Raji (cell line): ENCODE data around the gene KMT5C.
A peak's percentile ranks its signal among the peaks of the same experiment; 100 is the strongest.

Experiments used
- POLR2A ChIP-seq: IDR thresholded peaks from 2 replicates; pipeline ENCODE4 v1.6.1; 2011; ENCODE audit warnings: low read depth, low read length, control low read depth; ENCODE audit not compliant: insufficient read depth

The KMT5C gene

DNA sequence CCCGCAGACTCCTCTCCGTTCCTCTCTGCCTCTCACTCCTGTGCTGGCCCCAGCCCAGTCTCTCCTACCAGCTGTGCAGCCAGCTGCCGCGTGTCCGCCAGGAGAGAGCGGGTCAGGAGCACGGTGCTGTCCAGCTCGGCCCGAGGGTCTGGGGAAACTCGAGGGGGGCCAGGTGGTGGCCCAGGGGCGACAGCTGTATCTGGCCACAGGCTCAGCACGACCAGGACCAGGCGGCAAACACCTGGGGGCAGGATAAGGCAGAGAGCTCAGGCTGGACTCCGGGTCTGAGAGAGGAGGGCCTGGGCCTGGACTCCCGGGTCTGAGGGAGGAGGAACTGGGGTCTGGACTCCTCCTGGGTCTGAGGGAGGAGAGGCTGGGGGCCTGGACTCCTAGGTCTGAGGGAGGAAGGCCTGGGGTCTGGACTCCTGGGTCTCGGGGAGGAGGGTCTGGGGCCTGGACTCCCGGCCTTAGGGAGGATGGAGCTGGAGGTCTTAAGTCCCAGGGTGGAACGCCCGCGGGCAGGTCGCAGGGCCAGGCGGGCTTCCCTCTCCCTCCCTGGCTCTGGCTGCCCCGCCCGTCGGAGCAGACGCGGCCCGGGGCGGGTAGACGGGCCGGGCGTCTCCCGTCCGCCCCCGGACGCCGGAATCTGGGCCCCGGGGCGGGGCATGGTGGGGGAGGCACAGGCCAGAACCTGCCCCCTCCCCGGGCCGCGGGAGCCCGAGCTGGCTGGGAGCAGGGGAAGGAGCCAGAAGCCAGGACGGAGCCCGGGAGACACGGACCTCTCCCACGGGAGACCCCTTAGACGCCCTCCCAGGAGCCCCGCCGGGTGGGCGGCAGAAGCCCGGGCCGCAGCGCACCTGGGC, 29.3 kb downstream of the KMT5C start:
- no peak for TF ChIP-seq POLR2A

GRCh38 chr19:55369653-55370304, 30.1 kb downstream of the KMT5C start:
- no peak for TF ChIP-seq POLR2A

GRCh38 chr19:55370305-55370988, 30.8 kb downstream of the KMT5C start, which contains the start of gene IL11:
Gene IL11, minus strand, starts transcription at chr19:55370463. Its CDS starts 153 bp downstream, at chr19:55370310.
- no peak for TF ChIP-seq POLR2A

DNA sequence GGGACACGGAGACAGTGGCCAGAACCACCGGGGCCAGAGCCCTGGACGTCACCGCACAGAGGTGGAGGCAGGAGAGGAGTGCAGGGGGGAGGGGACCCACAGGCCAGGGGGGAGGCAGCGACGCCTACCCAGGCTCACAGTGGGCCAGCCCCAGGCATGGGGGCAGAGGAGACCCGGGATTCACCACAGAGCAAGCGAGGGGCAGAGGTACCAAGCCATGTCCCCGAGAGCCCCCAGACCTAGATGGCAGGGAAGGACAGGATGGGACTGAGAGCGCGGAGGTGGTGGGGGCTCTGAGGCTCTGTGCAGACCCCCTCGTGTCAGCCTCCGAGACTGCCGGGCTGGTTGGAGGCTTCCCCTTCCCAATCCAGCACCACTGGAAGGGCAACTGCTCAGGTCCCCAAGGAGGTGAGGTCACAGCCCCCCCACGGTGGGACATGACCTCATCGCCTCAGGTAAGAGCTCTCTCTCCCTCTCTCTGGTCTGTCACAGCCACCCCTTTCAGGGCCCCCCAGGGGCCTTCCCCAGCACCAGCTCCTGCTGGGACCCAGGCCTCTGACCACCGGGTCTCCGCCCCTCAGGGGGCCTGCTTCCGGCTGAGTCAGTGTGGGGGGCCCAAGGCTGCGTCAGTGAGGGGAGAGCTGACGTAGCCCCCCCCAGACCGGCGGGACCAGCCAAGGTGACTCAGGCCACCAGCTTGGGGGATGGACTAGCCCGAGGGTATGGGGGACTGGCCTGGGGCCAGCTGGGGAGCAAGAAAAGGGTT, 32.8 kb downstream of the KMT5C start:
- TF ChIP-seq POLR2A = 0 out of 2 replicates have a peak, but pooled peaks have one; percentile 15

GRCh38 chr19:55373306-55373992, 33.8 kb downstream of the KMT5C start:
- TF ChIP-seq POLR2A = no peak

DNA sequence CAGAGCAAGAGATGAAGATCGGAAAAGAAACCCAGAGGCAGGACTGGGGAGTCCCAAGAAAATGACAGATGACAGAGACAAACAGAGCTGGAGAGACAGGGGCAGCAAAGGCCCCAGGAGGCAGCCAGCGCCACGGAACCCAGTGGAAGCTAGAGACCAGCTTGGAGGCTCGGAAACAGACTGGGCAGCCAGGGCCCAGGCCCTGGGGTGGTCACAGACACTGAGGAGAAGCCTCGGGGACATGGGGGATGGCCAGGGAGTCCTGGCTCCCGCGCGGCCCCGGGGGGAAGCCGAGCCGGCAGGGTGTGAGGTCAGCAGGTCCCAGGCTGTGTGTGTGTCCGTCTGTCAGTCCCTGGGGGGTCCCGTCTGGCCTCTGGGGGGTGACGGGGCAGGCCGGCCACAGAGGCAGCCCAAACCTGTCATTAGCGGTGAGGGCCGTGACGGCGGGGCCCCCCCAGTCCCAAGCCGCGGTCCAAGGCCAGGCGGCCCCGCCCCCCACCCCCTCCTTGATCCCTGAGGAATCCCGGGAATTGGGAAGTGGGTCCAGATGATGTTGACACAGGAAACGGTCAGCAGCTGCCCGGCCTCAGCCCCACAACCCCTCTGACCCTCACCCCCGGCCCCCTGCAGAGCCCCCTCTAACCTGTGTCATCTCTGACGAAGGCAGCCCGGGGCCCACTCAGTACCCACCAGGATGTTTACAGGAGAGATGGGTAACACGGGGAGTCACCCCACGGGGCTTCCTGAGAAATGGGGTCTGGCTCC, 34.5 kb downstream of the KMT5C start:
- no peak for TF ChIP-seq POLR2A

DNA sequence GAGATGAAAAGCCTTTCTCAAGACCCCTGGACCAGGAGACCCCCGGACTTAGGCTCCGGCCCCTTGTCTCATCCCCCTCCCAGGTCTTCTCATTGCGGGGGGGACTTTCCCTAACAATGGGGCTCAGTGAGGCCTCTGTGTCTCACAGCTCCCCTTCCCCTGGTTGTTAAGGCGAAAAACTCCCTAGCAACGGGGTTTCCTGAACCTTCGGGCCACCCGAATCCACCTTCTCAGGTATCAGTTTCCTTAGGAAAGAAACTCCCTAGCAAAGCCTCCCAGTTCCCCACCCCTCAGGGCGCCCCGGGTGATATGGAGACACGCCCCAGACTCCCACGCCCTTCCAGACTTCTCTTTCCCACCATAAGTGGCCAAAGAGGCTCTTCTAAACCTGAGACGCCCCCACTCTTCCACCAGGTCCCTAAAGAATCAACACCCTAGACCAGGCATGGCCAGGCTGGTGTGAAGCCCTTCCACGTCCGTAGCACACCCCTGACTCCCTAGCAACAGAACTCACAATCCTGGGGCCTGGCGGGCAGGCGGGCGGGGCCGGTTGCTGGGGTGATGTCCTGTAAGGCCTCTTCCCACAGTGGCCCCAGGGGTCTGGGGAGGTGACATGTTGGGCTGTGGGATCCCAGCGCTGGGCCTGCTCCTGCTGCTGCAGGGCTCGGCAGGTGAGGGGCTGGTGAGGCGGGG, 36.7 kb downstream of the KMT5C start, which contains the start of gene TMEM190:
TSS of gene TMEM190 (plus strand) at position 586 of the 693 bp plus-strand sequence. CDS start at position 614, 28 bp downstream.
- TF ChIP-seq POLR2A = no peak

- no peak for TF ChIP-seq POLR2A
Observed at GRCh38 chr19:55377356-55378131, 37.9 kb downstream of the KMT5C start.

DNA sequence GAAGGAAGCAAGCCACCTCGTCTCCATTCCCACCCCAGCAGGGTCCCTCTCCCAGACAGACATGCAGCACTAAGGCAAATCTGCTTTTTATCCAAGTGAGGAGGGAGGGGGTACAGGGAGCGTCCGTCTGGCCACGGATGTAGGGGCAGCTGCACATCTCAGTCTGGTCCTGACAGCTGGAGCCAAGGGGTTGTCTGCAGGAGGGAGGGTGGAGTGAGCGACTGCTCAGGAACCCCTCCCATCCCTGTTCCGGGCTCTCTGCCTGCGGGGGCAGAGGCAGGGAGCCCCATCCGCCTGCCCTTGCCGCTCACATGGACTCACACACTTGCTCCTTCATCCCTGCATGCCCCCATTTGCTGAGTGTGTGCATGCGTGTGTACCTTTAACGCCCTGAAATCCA, 39.5 kb downstream of the KMT5C start:
- TF ChIP-seq POLR2A = no peak

DNA sequence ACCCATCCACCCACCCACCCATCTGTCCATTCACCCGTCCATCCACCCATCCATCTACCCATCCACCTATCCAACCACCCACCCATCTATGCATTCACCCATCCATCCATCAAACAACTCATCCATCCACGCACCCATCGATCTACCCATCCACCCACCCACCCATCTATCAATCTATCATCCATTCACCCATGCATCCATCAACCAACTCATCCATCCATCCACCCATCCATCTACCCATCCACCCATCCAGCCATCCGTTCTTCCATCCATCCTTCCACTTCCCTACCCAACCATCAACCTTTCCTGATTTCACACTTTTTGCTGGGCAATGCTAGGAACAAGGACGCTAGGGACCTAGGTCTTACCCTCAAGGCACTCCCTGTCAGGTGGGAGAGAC, 42.3 kb downstream of the KMT5C start:
- TF ChIP-seq POLR2A = no peak

GRCh38 chr19:55382522-55383054, 42.9 kb downstream of the KMT5C start:
- TF ChIP-seq POLR2A = no peak
